Smooth muscle cell of the brain vasculature (primary cell): ENCODE results near the gene KIF26A.

ENCODE experiments used
- DNase-seq: peaks from one replicate; pipeline ENCODE4 v3.0.0-alpha.2; 2012; ENCODE audit warnings: low read depth, low spot score

KIF26A gene

GRCh38 chr14:104138098-104138717, at the start of gene KIF26A:
Gene KIF26A (plus strand): TSS chr14:104138587. CDS start chr14:104138723, 136 bp downstream.
- DNase-seq, result no peak

- no peak for DNase-seq
Measured at GRCh38 chr14:104090071-104090748, 48.2 kb upstream of the KIF26A start.

- no peak for DNase-seq
Measured at GRCh38 chr14:104091061-104091926, 47.1 kb upstream of the KIF26A start.

GRCh38 chr14:104091927-104092771, 46.2 kb upstream of the KIF26A start:
- DNase-seq, result no peak

GRCh38 chr14:104092931-104093365, 45.4 kb upstream of the KIF26A start:
- no peak for DNase-seq

GRCh38 chr14:104093366-104094055, 44.9 kb upstream of the KIF26A start:
- DNase-seq, result no peak

GRCh38 chr14:104094056-104094708, 44.2 kb upstream of the KIF26A start:
- DNase-seq, result no peak

GRCh38 chr14:104094709-104095425, 43.5 kb upstream of the KIF26A start:
- no peak for DNase-seq

- DNase-seq, result no peak
Measured at GRCh38 chr14:104095426-104096310, 42.7 kb upstream of the KIF26A start.

- no peak for DNase-seq
Measured at GRCh38 chr14:104096318-104096717, 42.1 kb upstream of the KIF26A start.

GRCh38 chr14:104096751-104097700, 41.4 kb upstream of the KIF26A start:
- DNase-seq, result no peak

- no peak for DNase-seq
Measured at GRCh38 chr14:104098272-104099095, 39.9 kb upstream of the KIF26A start.

- no peak for DNase-seq
Measured at GRCh38 chr14:104099096-104100041, 39.0 kb upstream of the KIF26A start.

- DNase-seq, result no peak
Measured at GRCh38 chr14:104100171-104101085, 38.0 kb upstream of the KIF26A start.
